Umbilical cord (tissue), 2 donors: ENCODE data around the gene ADCY3. TPM values are rescaled to one million over a fixed set of nuclear protein-coding genes. Genes with fewer than 3 reads are reported as not detected.

ENCODE experiments used
- DNase-seq: peaks from one replicate; pipeline ENCODE4 v3.0.0-alpha.2; 2015; ENCODE audit warnings: low spot score
- total RNA-seq: library from RNA; depleted of rRNA; stranded (reverse); fragments of >200 nt; gene quantifications from one replicate; pipeline ENCODE4 v1.2.3, GENCODE V29; 2014; ENCODE audit warnings: low replicate concordance; ENCODE audit not compliant: insufficient read depth

The ADCY3 gene
- total RNA-seq, 1 donor from 2014 or later = 35.6 TPM

GRCh38 chr2:24832073-24832461, 88.0 kb downstream of the ADCY3 start:
- no peak for DNase-seq

- DNase-seq = no peak
Measured at GRCh38 chr2:24831221-24832072, 88.6 kb downstream of the ADCY3 start.

- no peak for DNase-seq
Measured at GRCh38 chr2:24830786-24831185, 89.3 kb downstream of the ADCY3 start.

- DNase-seq = no peak
Measured at GRCh38 chr2:24830351-24830750, 89.7 kb downstream of the ADCY3 start.

GRCh38 chr2:24828238-24828996, 91.6 kb downstream of the ADCY3 start:
- DNase-seq = no peak

GRCh38 chr2:24827321-24828237, 92.5 kb downstream of the ADCY3 start:
- DNase-seq = peak; percentile 85

GRCh38 chr2:24826773-24827145, 93.3 kb downstream of the ADCY3 start:
- no peak for DNase-seq

- DNase-seq = no peak
Measured at GRCh38 chr2:24825883-24826772, 93.9 kb downstream of the ADCY3 start.

GRCh38 chr2:24824966-24825882, 94.8 kb downstream of the ADCY3 start:
- DNase-seq = no peak

- no peak for DNase-seq
Measured at GRCh38 chr2:24824071-24824588, 95.9 kb downstream of the ADCY3 start.

- no peak for DNase-seq
Measured at GRCh38 chr2:24822049-24822706, 97.9 kb downstream of the ADCY3 start.

- DNase-seq = no peak
Measured at GRCh38 chr2:24821433-24821891, 98.6 kb downstream of the ADCY3 start.

- no peak for DNase-seq
Measured at GRCh38 chr2:24820598-24821432, 99.2 kb downstream of the ADCY3 start.

- DNase-seq = no peak
Measured at GRCh38 chr2:24820175-24820513, 99.9 kb downstream of the ADCY3 start.

- no peak for DNase-seq
Measured at GRCh38 chr2:24819442-24820174, 100.4 kb downstream of the ADCY3 start.

GRCh38 chr2:24818721-24819167, 101.3 kb downstream of the ADCY3 start:
- DNase-seq = no peak

GRCh38 chr2:24816884-24817283, 103.2 kb downstream of the ADCY3 start:
- DNase-seq = no peak
